HG02943 (cell line): ENCODE results near the gene ACOXL.
"Not testable (repeated sequence)": the region's sequence is repeated elsewhere in the genome, so short reads cannot be mapped to it uniquely, and the experiment has no call there.

Experiments
- ATAC-seq: cut with Tn5 transposase; IDR thresholded peaks from one replicate; pipeline ENCODE4 v1.9.1; 2021; ENCODE audit warnings: mild to moderate bottlenecking, low read depth, moderate library complexity; ENCODE audit not compliant: unreplicated experiment

Gene ACOXL

GRCh38 chr2:110732422-110733413 lies at the start of gene ACOXL:
Gene ACOXL (plus strand): TSS chr2:110732573. CDS start chr2:110768390, 35,817 bp downstream.
- ATAC-seq, result no peak

GRCh38 chr2:110682872-110683271 lies 49.5 kb upstream of the ACOXL start:
- ATAC-seq, result no peak

- not testable (repeated sequence) for ATAC-seq
Observed at GRCh38 chr2:110687775-110688484, 44.4 kb upstream of the ACOXL start.

GRCh38 chr2:110688594-110689091 lies 43.7 kb upstream of the ACOXL start:
- no peak for ATAC-seq

- ATAC-seq, result no peak
Observed at GRCh38 chr2:110690083-110690965, 42.0 kb upstream of the ACOXL start.

GRCh38 chr2:110691612-110692258 lies 40.6 kb upstream of the ACOXL start:
- no peak for ATAC-seq

- ATAC-seq, result not testable (repeated sequence)
Observed at GRCh38 chr2:110695146-110695898, 37.1 kb upstream of the ACOXL start.

- ATAC-seq, result not testable (repeated sequence)
Observed at GRCh38 chr2:110698253-110698652, 34.1 kb upstream of the ACOXL start.

- ATAC-seq, result no peak
Observed at GRCh38 chr2:110702514-110703380, 29.6 kb upstream of the ACOXL start.

GRCh38 chr2:110707386-110707965 lies 24.9 kb upstream of the ACOXL start:
- no peak for ATAC-seq

- no peak for ATAC-seq
Observed at GRCh38 chr2:110708455-110708854, 23.9 kb upstream of the ACOXL start.

- ATAC-seq, result no peak
Observed at GRCh38 chr2:110712737-110713136, 19.6 kb upstream of the ACOXL start.

- no peak for ATAC-seq
Observed at GRCh38 chr2:110713513-110714362, 18.6 kb upstream of the ACOXL start.

- no peak for ATAC-seq
Observed at GRCh38 chr2:110714452-110715224, 17.7 kb upstream of the ACOXL start.

GRCh38 chr2:110716959-110717645 lies 15.3 kb upstream of the ACOXL start:
- ATAC-seq, result no peak

- ATAC-seq, result no peak
Observed at GRCh38 chr2:110717734-110718133, 14.6 kb upstream of the ACOXL start.
